Smooth muscle cell (in vitro differentiated cells): ENCODE data around the gene ANG. TPM values are rescaled to one million over a fixed set of nuclear protein-coding genes. Genes with fewer than 3 reads are reported as not detected.

Experiments
- DNase-seq: peaks from one replicate; lab custom pipeline; 2025; ENCODE audit not compliant: unreplicated experiment; lab: John Stamatoyannopoulos, UW
- H2AFZ ChIP-seq: fragments of 200-600 bp; sonication (generic); 2 replicates; pipeline ENCODE4 v1.6.0; 2016; ENCODE audit warnings: antibody characterized with exemption, low read depth, mild to moderate bottlenecking
- H3F3A ChIP-seq: fragments of 200-600 bp; sonication (generic); 2 replicates; pipeline ENCODE4 v1.6.0; 2017; ENCODE audit warnings: antibody characterized with exemption, low read depth
- H3K27ac ChIP-seq: fragments of 200-600 bp; sonication (generic); 2 replicates; pipeline ENCODE4 v1.5.1; 2016; ENCODE audit warnings: low read depth, mild to moderate bottlenecking
- H3K27me3 ChIP-seq: fragments of 200-600 bp; sonication (generic); 2 replicates; pipeline ENCODE4 v1.6.1; 2016; ENCODE audit warnings: low read depth, mild to moderate bottlenecking
- H3K36me3 ChIP-seq: fragments of 200-600 bp; sonication (generic); 2 replicates; pipeline ENCODE4 v1.5.1; 2016; ENCODE audit warnings: low read depth
- H3K4me1 ChIP-seq: fragments of 200-600 bp; sonication (generic); 2 replicates; pipeline ENCODE4 v1.5.1; 2016; ENCODE audit warnings: low read depth
- H3K4me2 ChIP-seq: fragments of 200-600 bp; sonication (generic); 2 replicates; pipeline ENCODE4 v1.6.0; 2016; ENCODE audit warnings: mild to moderate bottlenecking
- H3K4me3 ChIP-seq: fragments of 200-600 bp; sonication (generic); 2 replicates; pipeline ENCODE4 v1.5.1; 2016; ENCODE audit warnings: mild to moderate bottlenecking
- H3K79me2 ChIP-seq: fragments of 200-600 bp; sonication (generic); 2 replicates; pipeline ENCODE4 v1.6.0; 2016; ENCODE audit warnings: low read depth, mild to moderate bottlenecking
- H3K9ac ChIP-seq: fragments of 200-600 bp; sonication (generic); 2 replicates; pipeline ENCODE4 v1.6.0; 2016; ENCODE audit warnings: low read depth
- H3K9me3 ChIP-seq: fragments of 200-600 bp; sonication (generic); replicated peaks from 2 replicates; pipeline ENCODE4 v1.5.1; 2016; ENCODE audit warnings: low read depth
- H4K20me1 ChIP-seq: fragments of 200-600 bp; sonication (generic); 2 replicates; pipeline ENCODE4 v1.6.0; 2016; ENCODE audit warnings: low read depth
- CTCF ChIP-seq: fragments of 200-600 bp; sonication (generic); IDR thresholded peaks from 2 replicates; pipeline ENCODE4 v1.5.1; 2017; ENCODE audit warnings: borderline replicate concordance, mild to moderate bottlenecking, antibody characterized with exemption; ENCODE audit not compliant: insufficient read depth, poor library complexity, severe bottlenecking
- WGBS: methylation state at CpG from one replicate; pipeline ENCODE4 v1.1.7; 2016; ENCODE audit warnings: low lambda C conversion rate; 5-methylcytosine and 5-hydroxymethylcytosine counted together
- polyA plus RNA-seq: library from polyadenylated mRNA; unstranded; fragments of >200 nt; fragmentation: Nextera tagmentation; extraction: Ambion mirVana; gene quantifications from 2 replicates; pipeline ENCODE4 v1.2.1, GENCODE V29; 2016
- total RNA-seq: library from RNA; depleted of rRNA; stranded (reverse); fragments of >200 nt; gene quantifications from 2 replicates; pipeline ENCODE4 v1.2.3, GENCODE V29; 2014

The ANG gene
- total and polyA plus RNA-seq, 2 experiments from 2014 or later: 7.1 to 19.5 TPM

- no peaks in the 10 kb centered on the region for H3K36me3 ChIP-seq
Measured at GRCh38 chr14:20732477-20732876, 43.9 kb downstream of the ANG start.

GRCh38 chr14:20732979-20733635, 44.5 kb downstream of the ANG start:
- 80% methylated on average over 6 of the region's 6 CpGs for WGBS
- Histone ChIP-seq H3K4me1 (no peaks in the 10 kb centered on the region), H2AFZ (no peak overlapping the region), H3K27me3 (no peaks in the 10 kb centered on the region), H3K9ac (no peak overlapping the region), H3K4me2 (no peak overlapping the region), H3F3A (no peaks in the 10 kb centered on the region), H3K27ac (no peak overlapping the region), H3K4me3 (no peak overlapping the region), H4K20me1 (no peaks in the 10 kb centered on the region), H3K36me3 (no peaks in the 10 kb centered on the region), H3K79me2 (no peaks in the 10 kb centered on the region), H3K9me3 (no peaks in the 10 kb centered on the region)
- TF ChIP-seq CTCF: no peak
- DNase-seq: no peak

More at GRCh38 chr14:20732477-20732876, 43.9 kb downstream of the ANG start:
- H2AFZ ChIP-seq: no peak overlapping the region
- no peak for DNase-seq
- H3K4me2 ChIP-seq: no peak overlapping the region
- no peaks in the 10 kb centered on the region for H3F3A ChIP-seq
- H3K27ac ChIP-seq: no peak overlapping the region
- no peak for TF ChIP-seq CTCF
- WGBS: 88% methylated on average over 5 of the region's 5 CpGs
- H3K4me3 ChIP-seq: no peak overlapping the region
- no peaks in the 10 kb centered on the region for H3K4me1 ChIP-seq
- H3K9ac ChIP-seq: no peak overlapping the region
- no peaks in the 10 kb centered on the region for H3K27me3 ChIP-seq
- H3K9me3 ChIP-seq: no peaks in the 10 kb centered on the region
- no peaks in the 10 kb centered on the region for H3K79me2 ChIP-seq
- no peaks in the 10 kb centered on the region for H4K20me1 ChIP-seq

- DNase-seq: no peak
- H3K4me1 ChIP-seq: no peaks in the 10 kb centered on the region
- 80% methylated on average over 6 of the region's 6 CpGs for WGBS
- H3K27ac ChIP-seq: no peak overlapping the region
- no peak overlapping the region for H3K4me3 ChIP-seq
- H3K36me3 ChIP-seq: no peaks in the 10 kb centered on the region
- no peaks in the 10 kb centered on the region for H3K9me3 ChIP-seq
- no peak overlapping the region for H2AFZ ChIP-seq
- H3F3A ChIP-seq: no peaks in the 10 kb centered on the region
- H4K20me1 ChIP-seq: no peaks in the 10 kb centered on the region
- H3K79me2 ChIP-seq: no peaks in the 10 kb centered on the region
- H3K4me2 ChIP-seq: no peak overlapping the region
- H3K27me3 ChIP-seq: no peaks in the 10 kb centered on the region
- no peak for TF ChIP-seq CTCF
- H3K9ac ChIP-seq: no peak overlapping the region
Measured at GRCh38 chr14:20733684-20734429, 45.3 kb downstream of the ANG start.
